Activated CD8-positive, alpha-beta memory T cell treated with anti-CD3 and anti-CD28 coated beads, Interleukin-2, amount 50 U/mL, for 4 hours (primary cell): Measurements from ENCODE around the gene SFSWAP.
"Not testable (repeated sequence)": the region's sequence is repeated elsewhere in the genome, so short reads cannot be mapped to it uniquely, and the experiment has no call there.

ENCODE experiments used
- DNase-seq: peaks from one replicate; pipeline ENCODE4 v3.0.0-alpha.2; 2020

Gene SFSWAP

DNA sequence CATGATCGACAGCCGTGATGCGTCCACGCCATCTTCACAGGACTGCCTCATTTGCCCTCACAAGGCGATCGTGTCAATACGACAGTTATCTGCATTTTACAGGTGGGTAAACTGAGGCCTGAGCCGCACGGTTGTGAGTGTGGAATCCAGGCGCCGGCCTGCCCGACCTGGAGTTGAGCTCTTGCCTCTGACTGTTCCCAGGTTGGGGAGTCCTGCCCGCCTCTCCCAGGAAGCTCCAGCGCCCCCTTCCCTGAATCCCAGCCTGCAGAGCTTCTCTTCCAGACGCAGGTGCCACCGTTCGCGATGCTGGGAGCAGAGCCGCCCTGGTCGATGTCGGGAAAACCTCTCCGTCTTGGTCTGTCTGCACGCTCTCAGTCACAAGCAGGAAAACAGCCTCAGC, 31.1 kb upstream of the SFSWAP start:
- DNase-seq: not testable (repeated sequence)

DNA sequence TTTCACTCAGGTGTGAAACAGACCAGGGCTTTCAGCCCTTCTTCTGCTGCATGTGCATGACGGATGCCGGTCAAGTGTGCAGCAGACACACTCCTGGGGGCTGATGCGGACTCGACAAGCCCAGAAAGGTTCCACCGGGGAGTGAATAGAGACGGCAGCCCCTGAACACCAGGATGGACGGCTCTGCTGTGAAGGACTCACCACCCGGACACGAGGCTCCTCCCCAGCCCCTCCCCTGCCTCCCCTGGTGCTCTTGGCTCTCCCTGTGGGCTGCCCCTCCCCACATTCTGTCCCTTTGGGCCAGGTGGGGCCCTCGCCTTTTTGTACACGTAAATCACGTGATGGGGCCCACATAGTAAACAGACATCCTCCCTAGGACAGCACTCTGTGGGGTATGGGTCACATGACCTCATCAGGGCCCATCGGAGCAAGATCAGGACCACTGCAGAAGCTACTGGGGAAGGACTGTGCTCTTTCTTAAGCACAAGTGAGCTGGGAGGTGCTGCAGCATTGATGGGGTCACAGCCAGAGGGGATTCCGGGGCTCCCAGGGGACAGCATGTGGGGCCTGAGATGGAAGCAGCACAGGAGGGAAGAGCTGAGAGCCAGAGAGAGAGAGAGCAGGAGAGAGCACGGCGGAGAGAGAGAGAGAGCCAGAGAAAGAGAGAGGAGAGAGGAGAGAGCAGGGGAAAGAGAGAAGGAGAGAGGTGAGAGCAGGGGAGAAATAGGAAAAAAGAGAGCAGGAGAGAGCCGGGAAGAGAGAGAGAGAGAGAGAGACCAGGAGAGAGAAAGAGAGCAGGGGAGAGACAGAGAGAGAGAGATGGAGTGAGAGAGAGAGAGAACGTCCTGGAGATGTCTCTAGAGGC, 30.3 kb upstream of the SFSWAP start:
- not testable (repeated sequence) for DNase-seq

DNA sequence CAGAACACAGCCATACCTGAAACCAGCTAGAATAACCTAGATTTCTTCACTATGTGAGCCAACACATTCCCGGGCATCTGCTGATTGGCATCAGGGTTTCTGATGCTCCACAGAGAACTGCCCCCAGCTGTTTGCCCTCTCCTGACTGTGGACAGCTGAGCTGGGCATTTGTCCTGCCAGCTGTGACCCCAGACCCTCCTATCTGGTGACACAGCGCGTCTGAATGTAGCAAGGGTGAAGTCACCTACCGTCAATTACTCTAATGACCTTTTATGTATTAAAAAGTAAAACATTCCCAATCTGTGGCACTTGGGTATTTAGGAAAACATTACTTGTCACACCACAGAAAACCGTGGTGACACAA, 29.7 kb upstream of the SFSWAP start:
- no peak for DNase-seq

DNA sequence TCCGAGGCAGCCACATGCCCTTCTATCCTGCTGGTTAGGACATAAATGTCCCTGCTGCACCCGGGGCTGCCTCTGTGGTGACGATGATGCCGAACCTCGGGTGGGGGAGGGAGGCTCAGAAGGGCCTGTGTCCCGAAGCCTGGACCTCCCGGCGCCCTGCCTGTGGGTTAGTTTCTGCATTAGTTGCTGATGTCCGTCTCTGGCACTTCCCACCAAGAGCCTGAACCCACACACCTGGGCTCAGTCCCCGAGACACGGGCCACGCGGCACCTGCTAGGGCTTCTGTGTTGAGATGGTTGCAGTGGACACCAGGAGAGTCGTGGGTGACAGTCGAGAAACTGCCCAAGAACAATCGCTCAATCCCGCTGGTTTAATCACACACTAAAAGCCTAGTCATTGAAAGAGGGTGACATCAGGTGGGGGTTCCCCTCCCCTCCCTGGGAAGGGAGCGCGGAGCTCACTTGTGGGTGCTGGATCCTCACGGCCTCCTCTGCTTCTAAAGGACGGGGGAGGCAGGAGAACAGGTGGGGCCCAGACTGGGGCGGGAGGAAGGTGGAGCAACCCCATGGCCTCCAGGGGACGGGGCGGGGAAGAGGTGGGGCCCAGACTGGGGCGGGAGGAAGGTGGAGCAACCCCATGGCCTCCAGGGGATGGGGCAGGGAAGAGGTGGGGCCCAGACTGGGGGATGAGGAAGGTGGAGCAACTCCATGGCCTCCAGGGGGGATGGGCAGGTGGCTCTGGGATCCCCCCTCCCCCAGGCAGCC, 29.0 kb upstream of the SFSWAP start:
- peak; percentile 36 for DNase-seq

DNA sequence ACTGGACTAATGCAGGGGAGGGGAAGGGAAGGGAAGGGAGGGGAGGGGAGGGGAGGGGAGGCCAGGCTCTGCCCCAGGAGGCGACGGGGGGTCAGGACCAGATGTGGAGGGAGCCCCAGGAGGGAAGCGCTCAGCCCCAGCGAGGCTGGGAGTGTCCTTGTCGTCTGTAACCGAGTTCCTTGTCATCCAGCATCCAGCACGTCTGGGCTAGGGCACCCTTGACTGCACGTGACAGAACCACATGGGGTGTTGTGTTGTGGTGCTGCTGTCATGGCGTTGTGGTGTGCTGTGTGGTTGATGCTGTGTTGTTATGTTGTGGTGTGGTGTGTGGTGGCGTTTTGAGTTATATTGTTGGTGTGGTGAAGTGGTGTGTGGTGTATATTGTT, 28.4 kb upstream of the SFSWAP start:
- DNase-seq: no peak

DNA sequence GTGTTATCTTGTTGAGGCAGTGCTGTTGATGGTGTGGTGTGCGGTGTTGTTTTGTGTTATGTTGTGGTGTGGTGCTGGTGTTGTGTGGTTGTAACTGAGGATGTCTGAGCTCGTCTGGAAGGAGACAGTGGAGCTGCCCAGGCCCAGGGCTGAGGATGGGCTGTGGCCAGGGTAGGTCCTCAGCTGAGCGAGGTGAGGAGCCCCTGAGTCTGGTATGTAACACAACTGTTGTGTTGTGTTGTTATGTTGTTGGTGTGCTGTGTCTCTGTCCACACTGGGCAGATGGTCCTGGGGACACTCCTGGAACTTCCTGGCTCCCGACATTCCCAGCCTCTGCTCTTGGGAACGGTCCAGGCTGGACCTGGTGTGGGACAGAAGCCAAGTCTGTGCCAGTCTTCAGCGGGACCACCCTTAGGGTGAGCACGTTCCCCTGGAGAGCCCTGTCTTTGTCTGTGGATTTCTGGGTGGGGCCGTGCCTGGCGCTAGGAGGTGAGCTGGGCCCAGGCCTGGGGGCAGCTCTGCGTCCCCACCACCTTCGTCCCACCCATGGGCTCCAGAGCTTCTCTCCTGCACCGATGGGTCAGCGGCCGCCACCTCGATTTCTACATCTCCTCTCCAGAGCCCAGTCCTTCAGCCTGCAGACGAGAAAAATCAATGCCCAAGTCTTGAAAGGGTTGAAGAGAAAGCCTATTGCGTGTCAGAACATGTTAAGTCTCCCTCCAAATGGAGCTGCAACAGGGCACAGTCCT, 27.4 kb upstream of the SFSWAP start:
- DNase-seq: no peak

DNA sequence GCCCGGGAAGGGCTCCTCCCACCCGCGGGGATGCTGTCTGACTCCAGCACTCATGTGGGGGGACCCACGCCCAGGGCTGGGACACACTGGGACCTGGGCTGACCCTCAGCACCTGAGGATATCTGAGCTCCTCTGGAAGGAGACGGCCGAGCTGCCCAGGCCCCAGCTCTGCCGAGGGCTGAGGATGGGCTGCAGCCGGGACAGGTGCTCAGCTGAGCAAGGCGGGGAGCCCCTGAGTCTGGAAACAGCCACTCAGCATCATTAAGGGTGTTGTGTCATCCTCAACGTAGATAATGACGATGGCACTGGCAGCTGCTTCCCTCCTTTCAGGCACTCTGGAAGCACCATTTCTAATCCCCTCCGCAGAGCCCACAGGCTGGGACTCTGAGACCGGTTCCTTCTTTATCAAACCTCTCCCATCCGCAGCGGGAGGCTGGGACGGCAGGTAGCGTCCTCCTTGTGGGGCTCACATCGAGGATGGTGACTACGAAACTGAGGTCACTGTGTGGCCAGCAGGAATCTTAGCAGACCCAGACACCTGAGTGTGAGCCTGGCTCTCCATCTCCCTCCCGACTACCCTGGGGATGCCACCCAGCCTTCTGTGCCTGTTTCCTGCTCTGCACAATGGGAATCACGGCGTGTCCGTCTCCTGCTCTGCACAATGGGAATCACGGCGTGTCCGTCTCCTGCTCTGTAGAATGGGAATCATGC, 26.7 kb upstream of the SFSWAP start:
- no peak for DNase-seq

DNA sequence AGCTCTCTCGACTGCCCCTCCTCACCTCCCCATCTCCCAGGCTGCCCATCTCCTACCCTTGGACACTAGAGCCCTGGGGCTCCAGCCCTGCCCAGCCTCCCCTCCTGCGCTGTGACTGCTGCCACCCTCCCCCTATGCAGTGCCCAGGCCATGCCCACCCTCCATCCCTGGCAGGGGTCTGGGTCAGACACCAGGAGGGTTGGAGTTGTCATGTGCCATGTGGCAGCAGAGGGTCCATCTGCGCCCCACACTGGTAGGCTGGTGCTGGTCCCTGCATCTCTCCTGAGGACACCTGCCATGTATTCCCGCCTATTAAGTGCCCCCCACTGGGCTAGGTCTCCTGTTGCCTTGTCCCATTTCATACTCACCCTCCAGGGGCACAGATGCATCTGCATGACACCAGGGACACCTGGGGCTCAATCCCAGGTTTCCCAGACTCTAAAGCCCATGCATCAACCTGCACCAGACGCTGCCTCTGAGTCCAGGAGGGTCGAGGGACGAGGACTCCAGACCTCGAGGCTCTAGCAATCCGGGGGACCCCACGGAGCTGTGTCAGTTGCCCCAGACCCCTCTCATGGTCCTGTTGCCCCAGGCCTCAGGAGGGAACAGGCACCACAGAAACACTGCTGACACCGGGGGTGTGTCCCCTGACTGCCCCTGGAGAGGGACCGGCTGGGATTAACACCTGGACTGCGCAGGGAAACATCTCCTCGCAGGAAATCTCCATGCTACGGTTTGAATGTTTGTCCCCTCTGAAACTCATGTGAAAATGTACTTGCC, 23.4 kb upstream of the SFSWAP start:
- no peak for DNase-seq

DNA sequence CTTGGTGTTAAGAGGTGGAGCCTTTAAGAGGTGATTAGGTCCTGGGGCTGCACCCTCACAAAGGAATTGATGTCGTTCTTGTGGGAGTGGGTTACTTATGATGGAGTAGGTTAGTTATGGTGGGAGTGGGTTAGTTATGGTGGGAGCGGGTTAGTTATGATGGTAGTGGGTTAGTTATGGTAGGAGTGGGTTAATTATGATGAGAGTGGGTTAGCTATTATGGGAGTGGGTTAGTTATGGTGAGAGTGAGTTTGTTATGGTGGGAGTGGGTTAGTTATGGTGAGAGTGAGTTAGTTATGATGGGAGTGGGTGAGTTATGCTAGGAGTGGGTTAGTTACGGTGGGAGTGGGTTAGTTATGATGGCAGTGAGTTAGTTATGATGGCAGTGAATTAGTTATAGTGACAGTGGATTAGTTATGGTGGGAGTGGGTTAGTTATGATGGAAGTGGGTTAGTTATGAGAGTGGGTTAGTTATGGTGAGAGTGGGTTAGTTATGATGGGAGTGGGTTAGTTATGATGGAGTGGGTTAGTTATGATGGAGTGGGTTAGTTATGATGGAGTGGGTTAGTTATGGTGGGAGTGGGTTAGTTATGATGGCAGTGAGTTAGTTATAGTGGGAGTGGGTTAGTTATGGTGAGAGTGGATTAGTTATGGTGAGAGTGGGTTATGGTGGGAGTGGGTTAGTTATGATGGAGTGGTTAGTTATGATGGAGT, 22.6 kb upstream of the SFSWAP start:
- DNase-seq: no peak

DNA sequence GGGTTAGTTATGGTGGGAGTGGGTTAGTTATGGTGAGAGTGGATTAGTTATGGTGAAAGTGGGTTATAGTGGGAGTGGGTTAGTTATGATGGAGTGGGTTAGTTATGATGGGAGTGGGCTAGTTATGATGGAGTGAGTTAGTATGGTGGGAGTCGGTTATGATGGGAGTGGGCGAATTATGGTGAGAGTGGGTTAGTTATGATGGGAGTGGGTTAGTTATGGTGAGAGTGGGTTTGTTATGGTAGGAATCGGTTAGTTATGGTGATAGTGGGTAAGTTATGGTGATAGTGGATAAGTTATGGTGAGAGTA, 22.1 kb upstream of the SFSWAP start:
- DNase-seq: no peak

DNA sequence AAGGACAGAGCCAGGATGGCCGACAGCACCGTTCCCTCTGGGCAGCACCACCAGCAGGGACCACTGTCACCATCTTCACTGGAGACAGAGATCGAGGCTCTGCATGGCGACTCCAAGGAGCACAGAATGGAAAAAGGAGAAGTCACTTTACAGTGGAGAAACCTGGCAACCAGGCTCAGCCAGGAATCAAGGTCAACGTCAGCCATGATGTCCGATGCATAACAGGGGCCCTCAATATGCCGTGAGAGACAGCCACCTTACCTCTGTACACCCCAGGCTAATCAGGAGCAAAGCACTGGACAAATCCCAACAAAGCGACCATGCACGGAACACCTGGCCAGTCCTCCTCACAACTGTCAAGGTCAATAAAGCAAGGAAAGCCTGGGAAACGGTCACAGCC, 20.6 kb upstream of the SFSWAP start:
- DNase-seq: no peak

DNA sequence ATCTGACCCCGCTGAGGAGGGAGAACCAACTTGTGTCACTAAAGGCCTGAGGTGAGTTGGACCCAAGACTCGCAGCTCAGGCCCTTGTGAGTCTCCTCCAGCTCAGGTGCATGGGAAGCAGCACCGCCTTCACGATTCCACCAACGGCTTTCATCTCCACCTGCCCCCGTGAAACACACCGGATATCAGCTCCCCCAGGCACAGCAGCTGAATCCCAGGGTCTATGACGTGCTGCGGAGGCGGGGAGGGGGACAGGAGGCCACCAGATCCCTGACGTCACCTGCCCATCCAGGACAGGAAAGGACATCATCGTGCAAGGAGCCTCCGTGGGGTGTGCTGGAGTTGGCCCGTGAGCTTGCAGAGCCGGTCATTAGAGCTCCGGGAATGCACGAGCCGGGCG, 18.5 kb upstream of the SFSWAP start:
- DNase-seq: no peak

DNA sequence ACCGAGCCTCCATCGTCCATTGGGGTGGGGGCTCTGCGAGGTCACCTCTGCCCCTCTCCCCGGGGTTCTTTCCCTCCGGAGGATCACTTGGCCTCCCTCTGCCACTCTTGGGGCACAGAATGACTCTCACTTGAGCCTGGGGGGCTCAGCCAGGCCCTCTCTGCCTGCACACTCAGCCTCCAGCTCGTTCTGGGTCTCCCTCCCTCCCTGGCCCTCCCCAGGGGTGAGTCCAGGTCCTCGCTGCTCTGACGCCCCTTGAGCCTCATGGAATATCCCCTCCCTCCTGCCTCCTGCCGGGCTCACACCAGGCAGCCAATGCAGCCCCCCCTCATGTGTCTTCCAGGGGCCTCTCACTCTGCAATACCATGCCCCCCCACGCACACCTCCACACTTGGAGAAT, 17.7 kb upstream of the SFSWAP start:
- no peak for DNase-seq

DNA sequence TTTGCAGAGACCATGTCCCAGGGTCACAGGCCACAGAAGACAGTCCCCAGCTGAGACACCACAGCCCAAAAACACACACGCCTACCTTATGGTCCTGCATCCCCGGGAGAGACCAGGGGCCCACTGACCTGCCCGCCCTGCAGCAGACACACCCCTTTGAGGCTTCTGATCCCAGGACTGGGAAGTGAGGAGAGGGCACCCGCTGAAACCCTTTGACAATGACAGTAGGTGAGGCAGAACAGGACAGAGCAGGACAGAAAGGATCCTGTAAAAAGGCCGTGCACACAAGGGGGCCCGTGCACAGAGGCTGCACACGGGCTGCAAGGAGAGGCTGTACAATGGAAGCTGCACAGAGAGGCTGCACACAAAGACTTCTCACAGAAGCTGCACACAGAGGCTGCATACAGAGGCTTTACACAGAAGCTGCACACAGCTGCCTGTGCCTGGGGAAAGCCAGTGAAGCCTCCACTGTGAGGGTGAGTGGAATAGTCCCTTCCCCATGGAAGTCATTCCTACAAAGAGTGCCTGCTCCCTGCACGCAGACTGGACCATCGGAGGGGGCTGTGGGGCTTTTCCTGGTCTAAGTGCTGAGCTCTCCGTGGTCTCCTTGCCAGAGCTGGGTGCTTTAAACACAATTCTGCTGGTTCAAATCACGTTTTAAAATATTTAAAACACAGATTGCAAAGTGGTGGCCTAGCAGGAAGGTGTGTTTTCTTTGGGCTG, 16.6 kb upstream of the SFSWAP start:
- no peak for DNase-seq

DNA sequence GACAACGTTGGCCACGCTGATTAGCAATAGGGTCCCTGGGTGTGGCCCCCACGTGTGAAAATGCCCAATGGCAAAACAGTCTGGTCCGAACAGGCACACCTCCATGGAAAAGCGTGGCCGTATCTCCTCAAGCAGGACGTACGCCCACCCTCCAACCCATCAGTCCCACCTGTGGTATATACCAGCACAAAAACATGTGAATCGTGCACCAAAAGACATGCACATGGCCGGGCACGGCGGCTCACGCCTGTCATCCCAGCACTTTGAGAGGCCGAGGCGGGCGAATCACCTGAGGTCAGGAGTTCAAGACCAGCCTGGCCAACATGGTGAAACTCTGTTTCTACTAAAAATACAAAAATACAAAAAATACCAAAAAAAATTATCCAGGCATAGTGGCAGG, 14.9 kb upstream of the SFSWAP start:
- DNase-seq: no peak

DNA sequence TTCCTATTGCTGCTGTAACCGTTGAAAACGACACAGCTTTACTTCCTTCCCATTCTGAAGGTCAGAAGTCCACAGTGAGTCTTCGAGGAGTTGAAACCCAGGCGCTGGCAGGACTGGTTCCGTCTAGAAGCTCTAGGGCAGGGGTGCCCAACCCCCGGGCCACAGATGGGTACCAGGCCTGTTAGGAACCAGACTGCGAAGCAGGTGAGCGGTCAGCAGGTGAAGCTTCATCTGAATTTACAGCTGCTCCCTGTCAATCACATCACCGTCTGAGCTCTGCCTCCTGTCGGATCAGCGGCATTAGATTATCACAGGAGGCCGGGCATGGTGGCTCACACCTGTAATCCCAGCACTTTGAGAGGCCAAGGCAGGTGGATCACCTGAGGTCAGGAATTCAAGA, 12.6 kb upstream of the SFSWAP start:
- no peak for DNase-seq

DNA sequence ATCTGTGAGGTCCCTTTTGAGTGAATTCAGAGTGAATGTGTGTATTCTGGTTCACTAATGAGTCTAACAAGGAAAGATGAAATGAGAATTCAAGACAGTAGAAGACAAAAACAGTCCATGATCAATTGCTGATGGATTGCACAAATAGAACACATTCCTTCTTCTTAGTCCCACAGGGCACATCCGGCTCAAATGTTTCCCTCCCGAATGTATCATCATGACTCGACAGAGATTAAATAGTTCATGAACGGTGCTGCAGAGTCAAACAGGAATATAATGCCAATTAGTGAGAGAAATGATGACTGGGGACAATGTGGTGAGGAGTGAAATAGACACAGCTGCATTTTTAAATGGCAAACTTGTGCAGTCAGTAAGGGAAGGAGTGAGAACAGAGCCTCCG, 11.5 kb upstream of the SFSWAP start:
- DNase-seq: no peak

DNA sequence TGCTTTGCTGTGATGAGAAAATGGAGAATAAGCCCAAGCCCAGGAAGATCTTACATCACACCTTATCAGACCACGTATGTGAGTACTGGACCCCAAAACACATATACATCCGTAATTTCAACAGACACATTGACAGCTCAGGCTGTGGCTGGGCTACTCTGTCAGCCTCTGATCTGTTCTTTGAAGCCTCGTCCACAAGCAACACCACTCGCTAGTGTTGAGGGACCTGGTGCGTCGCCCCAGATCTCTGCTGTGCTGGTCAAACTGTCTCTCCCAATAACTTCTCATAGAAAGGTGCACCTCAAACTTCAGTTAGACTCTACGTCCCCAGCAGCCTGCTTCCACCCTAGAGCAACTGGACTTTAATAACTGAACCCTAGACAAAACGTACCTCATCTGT, 10.6 kb upstream of the SFSWAP start:
- DNase-seq: no peak

DNA sequence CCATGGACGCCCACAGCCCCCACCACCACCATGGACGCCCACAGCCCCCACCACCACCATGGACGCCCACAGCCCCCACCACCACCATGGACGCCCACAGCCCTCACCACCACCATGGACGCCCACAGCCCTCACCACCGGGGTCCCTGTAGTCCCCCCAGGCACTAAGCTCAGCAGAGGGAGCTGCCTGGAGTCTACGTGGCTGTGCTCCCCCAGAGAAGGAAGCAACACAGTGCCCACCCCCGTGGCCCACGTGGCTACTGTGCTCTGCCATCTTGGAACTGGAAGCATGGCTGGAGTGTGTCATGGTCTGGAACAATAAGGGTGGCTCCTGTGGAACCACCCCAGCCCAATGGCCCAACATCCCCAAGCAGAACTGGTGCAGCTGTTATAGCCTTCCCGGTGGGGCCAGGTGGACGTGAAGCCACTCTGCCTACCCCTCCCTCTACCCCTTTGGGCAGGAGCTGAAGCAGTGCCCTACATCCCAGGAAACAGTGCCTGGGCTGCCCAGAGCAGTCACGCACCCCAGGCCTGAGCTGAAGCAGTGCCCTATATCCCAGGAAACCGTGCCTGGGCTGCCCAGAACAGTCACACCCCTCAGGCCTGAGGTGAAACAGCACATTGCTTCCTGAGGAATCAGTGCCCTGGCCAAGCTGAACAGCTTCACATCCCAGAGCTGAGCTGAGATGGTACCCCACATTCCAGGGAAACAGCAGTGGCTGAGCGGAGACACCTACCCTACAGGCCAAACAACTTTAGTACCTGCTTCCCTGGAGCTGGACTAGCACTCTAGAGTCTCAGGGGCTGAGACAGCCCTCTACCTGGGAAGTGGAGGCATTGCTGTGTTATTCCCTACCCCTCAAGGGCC, 9.0 kb upstream of the SFSWAP start:
- no peak for DNase-seq

DNA sequence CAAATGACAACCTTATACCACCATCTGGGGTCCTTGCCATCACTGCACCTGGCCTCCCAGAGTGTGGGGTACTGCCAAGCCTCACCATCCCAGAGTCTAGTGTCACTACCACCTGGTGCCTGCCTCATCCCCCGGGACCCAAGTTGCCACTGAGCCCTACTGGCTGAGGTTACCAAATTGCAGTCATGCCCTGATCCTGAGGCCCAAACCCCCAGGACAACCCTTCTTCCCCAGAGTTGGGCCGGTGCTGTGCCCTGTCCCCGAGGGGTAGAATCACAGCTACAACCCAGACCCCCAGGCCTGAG, 8.4 kb upstream of the SFSWAP start:
- DNase-seq: no peak
